Gastroesophageal sphincter (tissue), 4 donors: ENCODE data around the gene IRF2BP2. TPM values are rescaled to one million over a fixed set of nuclear protein-coding genes. Genes with fewer than 3 reads are reported as not detected.
"Not testable (repeated sequence)": the region's sequence is repeated elsewhere in the genome, so short reads cannot be mapped to it uniquely, and the experiment has no call there.

Experiments used
- ATAC-seq: fragments of 150-250 bp; one replicate; pipeline ENCODE4 v1.9.1; 2016; ENCODE audit warnings: mild to moderate bottlenecking, moderate library complexity
- H3K27ac ChIP-seq, 4 donors: fragments of 200-600 bp; sonication (generic) in 3 of 4; 1 replicate in 3 of 4; 2 replicates in 1 of 4; pipeline ENCODE4 v1.5.1; 2016 to 2019
- H3K27me3 ChIP-seq: fragments of 200-600 bp; sonication (generic); one replicate; pipeline ENCODE4 v1.5.1; 2019
- H3K36me3 ChIP-seq, 2 donors: fragments of 200-600 bp; sonication (generic); one replicate each; pipeline ENCODE4 v1.5.1; 2019; ENCODE audit warnings: control low read depth in 1 of 2
- H3K4me1 ChIP-seq, 3 donors: fragments of 200-600 bp; sonication (generic); 1 replicate in 2 of 3; 2 replicates in 1 of 3; pipeline ENCODE4 v1.5.1; 2016 to 2019; ENCODE audit warnings: control low read depth in 2 of 3
- H3K4me3 ChIP-seq, 2 donors: fragments of 200-600 bp; sonication (generic); one replicate each; pipeline ENCODE4 v1.5.1; 2019; ENCODE audit warnings: mild to moderate bottlenecking in 1 of 2, moderate library complexity in 1 of 2
- H3K9me3 ChIP-seq, 3 donors: fragments of 200-600 bp; sonication (generic); one replicate each; pipeline ENCODE4 v1.5.1; 2017 to 2019; ENCODE audit warnings: control low read depth in 2 of 3
- EP300 ChIP-seq: sonication (generic); formaldehyde crosslinking; IDR thresholded peaks from one replicate; pipeline ENCODE4 v1.6.1; 2017; ENCODE audit warnings: antibody characterized with exemption, mild to moderate bottlenecking
- POLR2A ChIP-seq, 2 donors: fragments of 450-650 bp; IDR thresholded peaks; one replicate each; pipeline ENCODE4 v1.6.1; 2017; ENCODE audit warnings: antibody characterized with exemption in 2 of 2, mild to moderate bottlenecking in 2 of 2, moderate library complexity in 1 of 2
- POLR2AphosphoS5 ChIP-seq: sonication (generic); formaldehyde crosslinking; IDR thresholded peaks from one replicate; pipeline ENCODE4 v1.6.1; 2017; ENCODE audit warnings: antibody characterized with exemption
- WGBS, 2 donors: methylation state at CpG; one replicate each; pipeline ENCODE4 v1.1.5; 2018; ENCODE audit warnings: low coverage in 1 of 2; 5-methylcytosine and 5-hydroxymethylcytosine counted together
- total RNA-seq, 4 donors: library from RNA; depleted of rRNA; stranded (reverse); fragments of >200 nt; gene quantifications; one replicate each; pipeline ENCODE4 v1.1.0, GENCODE V29; 2016
- TF ChIP-seq, protein P1 (sequence below), 4 experiments: fragments of 200-600 bp in 2 of 4; fragments of 450-650 bp in 2 of 4; sonication (generic) in 1 of 4; IDR thresholded peaks; one replicate each; pipeline ENCODE4 v1.5.1; 2017 to 2019; ENCODE audit warnings: antibody characterized with exemption in 4 of 4, mild to moderate bottlenecking in 2 of 4, moderate library complexity in 2 of 4

IRF2BP2 gene
- total RNA-seq, 4 donors from 2014 or later: 70.1 to 107 (median 104) TPM

GRCh38 chr1:234599617-234600417 is 10.2 kb downstream of the IRF2BP2 start:
- peak; percentile 89 for ATAC-seq
- H3K27ac ChIP-seq: peak overlapping the region; percentile 95 to 100 (median 98)
- TF ChIP-seq EP300 (peak; percentile 93), POLR2AphosphoS5 (peak; percentile 77), POLR2A (IDR thresholded peaks at IDR 0.05) (peak; percentile 80 to 89)
- TF ChIP-seq, protein P1, sequence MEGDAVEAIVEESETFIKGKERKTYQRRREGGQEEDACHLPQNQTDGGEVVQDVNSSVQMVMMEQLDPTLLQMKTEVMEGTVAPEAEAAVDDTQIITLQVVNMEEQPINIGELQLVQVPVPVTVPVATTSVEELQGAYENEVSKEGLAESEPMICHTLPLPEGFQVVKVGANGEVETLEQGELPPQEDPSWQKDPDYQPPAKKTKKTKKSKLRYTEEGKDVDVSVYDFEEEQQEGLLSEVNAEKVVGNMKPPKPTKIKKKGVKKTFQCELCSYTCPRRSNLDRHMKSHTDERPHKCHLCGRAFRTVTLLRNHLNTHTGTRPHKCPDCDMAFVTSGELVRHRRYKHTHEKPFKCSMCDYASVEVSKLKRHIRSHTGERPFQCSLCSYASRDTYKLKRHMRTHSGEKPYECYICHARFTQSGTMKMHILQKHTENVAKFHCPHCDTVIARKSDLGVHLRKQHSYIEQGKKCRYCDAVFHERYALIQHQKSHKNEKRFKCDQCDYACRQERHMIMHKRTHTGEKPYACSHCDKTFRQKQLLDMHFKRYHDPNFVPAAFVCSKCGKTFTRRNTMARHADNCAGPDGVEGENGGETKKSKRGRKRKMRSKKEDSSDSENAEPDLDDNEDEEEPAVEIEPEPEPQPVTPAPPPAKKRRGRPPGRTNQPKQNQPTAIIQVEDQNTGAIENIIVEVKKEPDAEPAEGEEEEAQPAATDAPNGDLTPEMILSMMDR (IDR thresholded peaks at IDR 0.05): peak in 1 of 4 experiments; percentile 22
- H3K27me3 ChIP-seq: no peaks in the 10 kb centered on the region
- no peaks in the 10 kb centered on the region for H3K36me3 ChIP-seq
- no peaks in the 10 kb centered on the region for H3K9me3 ChIP-seq
- H3K4me3 ChIP-seq: peak overlapping the region; percentile 24 to 56
- WGBS, 2 donors: 0 to 1% methylated on average over 9 to 26 of the region's 87 CpGs
- peaks cover 27 to 72% (median 35%) of the 10 kb centered on the region in 3 donors for H3K4me1 ChIP-seq

- ATAC-seq: peak; percentile 28
- TF ChIP-seq POLR2A (IDR thresholded peaks at IDR 0.05) (no peak), POLR2AphosphoS5 (no peak), EP300 (no peak)
- TF ChIP-seq, protein P1 (IDR thresholded peaks at IDR 0.05): no peak
- Histone ChIP-seq H3K9me3 (no peaks in the 10 kb centered on the region), H3K4me1 (peaks cover 27 to 64% (median 35%) of the 10 kb centered on the region in 3 donors), H3K27ac (peak overlapping the region; percentile 95 to 100 (median 98)), H3K27me3 (no peaks in the 10 kb centered on the region), H3K4me3 (peak overlapping the region; percentile 24 to 56), H3K36me3 (no peaks in the 10 kb centered on the region)
- 0% methylated on average over 1 of the region's 1 CpG for WGBS, 2 donors
These were observed 10.9 kb downstream of the IRF2BP2 start for GRCh38 chr1:234598974-234599616.

- Histone ChIP-seq H3K4me3 (no peak overlapping the region), H3K36me3 (no peaks in the 10 kb centered on the region), H3K27ac (peak overlapping the region; percentile 95 to 100 (median 98)), H3K4me1 (peaks cover 26 to 52% (median 27%) of the 10 kb centered on the region in 3 donors), H3K9me3 (no peaks in the 10 kb centered on the region), H3K27me3 (no peaks in the 10 kb centered on the region)
- 57 to 71% methylated on average over 2 of the region's 2 CpGs for WGBS, 2 donors
- ATAC-seq: no peak
- TF ChIP-seq POLR2A (IDR thresholded peaks at IDR 0.05): no peak
- TF ChIP-seq, protein P1 (IDR thresholded peaks at IDR 0.05): peak; percentile 38 to 64 (median 52)
- no peak for TF ChIP-seq POLR2AphosphoS5
- TF ChIP-seq EP300: no peak
These were observed 12.1 kb downstream of the IRF2BP2 start for GRCh38 chr1:234597894-234598293.

- ATAC-seq: no peak
- no peak overlapping the region for H3K27ac ChIP-seq
These were observed 14.1 kb downstream of the IRF2BP2 start for GRCh38 chr1:234595899-234596298.

GRCh38 chr1:234594575-234594974 is 15.4 kb downstream of the IRF2BP2 start:
- WGBS, 2 donors: 92% methylated on average over 4 of the region's 4 CpGs; no CpG with 5 or more reads in 1 of the 2 donors
- H3K4me3 ChIP-seq: not testable (repeated sequence)

More at GRCh38 chr1:234595899-234596298, 14.1 kb downstream of the IRF2BP2 start:
- TF ChIP-seq POLR2AphosphoS5: no peak
- H3K36me3 ChIP-seq: no peaks in the 10 kb centered on the region
- WGBS, 2 donors: 91% methylated on average over 2 of the region's 2 CpGs; no CpG with 5 or more reads in 1 of the 2 donors
- no peaks in the 10 kb centered on the region for H3K27me3 ChIP-seq
- H3K4me3 ChIP-seq: no peak overlapping the region
- no peaks in the 10 kb centered on the region for H3K9me3 ChIP-seq
- H3K4me1 ChIP-seq: peaks cover 8 to 34% (median 9%) of the 10 kb centered on the region in 3 donors

More at GRCh38 chr1:234594575-234594974, 15.4 kb downstream of the IRF2BP2 start:
- not testable (repeated sequence) for H3K27me3 ChIP-seq, H3K36me3 ChIP-seq, H3K27ac ChIP-seq, H3K9me3 ChIP-seq, ATAC-seq
- H3K4me1 ChIP-seq: peaks cover 6 to 35% (median 8%) of the 10 kb centered on the region in 3 donors
